ENCODE data around the gene RAB43.
"Not testable (repeated sequence)": the region's sequence is repeated elsewhere in the genome, so short reads cannot be mapped to it uniquely, and the experiment has no call there.

- TF ChIP-seq CTCF (conservative IDR thresholded peaks at IDR 0.05; ENCODE audit: low read depth, low read length); EZH2 (IDR thresholded peaks at IDR 0.05; ENCODE audit: borderline replicate concordance, low read depth, low read length, poor library complexity, severe bottlenecking): not testable (repeated sequence)
Measured at GRCh38 chr3:129111076-129111780, 10.4 kb downstream of the RAB43 start.
